ENCODE measurements around the gene SORBS1.

SORBS1 gene

DNA sequence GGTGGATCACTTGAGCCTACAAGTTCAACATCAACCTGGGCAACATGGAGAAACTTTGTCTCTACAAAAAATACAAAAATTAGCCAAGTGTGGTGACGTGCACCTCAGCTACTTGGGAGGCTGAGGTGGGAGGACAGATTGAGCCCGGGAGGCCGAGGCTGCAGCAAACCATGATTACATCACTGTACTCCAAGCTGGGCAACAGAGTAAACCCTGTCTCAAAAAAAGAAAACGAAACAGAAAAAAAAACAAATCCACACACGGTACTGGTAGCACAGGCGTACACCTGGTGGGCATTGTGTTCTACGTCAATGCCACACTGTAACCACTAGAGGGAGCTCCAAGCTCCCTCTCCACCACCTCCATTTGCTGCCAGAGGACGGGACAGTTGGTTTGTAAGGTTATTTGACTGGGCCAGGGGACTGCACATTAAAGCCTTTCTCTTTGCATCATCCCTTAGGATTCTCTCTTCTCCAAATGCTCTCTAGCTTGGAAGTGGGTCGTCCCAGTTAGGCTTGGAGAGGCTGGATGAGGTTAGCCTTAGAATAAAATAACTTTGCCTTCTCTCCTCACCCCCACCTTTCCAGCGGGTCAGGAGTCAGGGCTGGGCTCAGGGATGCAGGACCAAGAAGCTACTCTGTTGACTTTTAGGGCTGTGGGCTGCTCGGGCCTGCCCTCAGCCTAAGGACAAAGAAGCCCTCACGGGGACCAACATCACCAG lies 130.8 kb downstream of the SORBS1 start:
- peak; percentile 14 to 16 for DNase-seq

DNA sequence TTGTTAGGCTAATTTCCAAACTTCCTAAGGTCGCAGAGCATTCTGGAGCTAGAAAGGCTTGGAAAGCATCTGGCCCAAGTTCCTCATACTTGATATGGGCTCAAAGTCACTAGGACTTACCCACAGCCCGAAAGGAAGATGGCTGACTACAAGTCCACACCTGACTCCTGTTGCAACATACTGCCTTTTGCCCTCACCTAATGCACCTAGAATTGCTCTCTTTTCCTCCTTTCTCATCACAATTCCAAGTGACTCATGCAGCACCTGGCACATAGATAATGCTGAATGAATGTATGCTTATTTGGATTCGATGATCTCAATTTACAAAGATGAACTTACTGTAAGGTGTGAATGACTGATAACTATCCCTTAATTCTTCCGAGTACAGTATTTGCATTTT lies 131.5 kb downstream of the SORBS1 start:
- no peak for DNase-seq

DNA sequence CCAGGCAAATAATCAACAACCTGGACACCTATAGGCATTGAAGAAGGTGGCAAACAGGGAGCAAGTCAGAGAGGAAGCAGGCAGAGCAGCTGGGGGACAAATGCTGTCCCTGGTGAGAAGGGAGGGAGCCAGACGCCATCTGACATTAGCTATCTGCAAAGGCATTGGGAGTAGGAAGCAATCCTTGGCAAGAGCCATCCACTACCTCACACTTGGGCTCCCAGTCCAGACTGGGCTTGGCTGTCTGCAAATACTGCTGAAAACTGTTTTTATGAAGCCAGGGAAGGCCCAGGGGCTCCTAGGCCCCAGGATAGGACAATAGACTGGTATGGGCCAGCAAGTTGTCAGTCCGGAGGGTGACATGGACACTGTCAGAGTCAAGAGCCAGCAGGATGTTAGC lies 132.5 kb downstream of the SORBS1 start:
- DNase-seq: no peak

DNA sequence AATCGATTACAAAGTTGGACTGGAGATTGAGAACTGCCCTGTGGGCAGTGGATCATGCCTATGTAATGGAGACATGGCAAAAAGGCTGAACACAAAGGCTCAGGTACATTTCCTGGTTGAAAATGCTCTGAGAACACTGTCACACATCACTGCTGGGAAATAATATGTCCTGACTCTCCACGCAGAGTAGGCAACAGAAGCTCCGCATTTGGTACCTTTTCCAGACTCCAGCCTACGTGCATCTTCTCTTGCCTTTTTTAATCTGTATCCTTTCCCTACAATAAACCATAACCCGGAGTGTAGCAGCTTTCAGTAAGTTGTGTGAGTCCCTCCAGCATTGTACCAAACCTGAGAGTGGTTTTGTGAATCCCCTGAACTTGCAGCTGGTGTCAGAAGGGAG lies 134.7 kb downstream of the SORBS1 start:
- DNase-seq: no peak

DNA sequence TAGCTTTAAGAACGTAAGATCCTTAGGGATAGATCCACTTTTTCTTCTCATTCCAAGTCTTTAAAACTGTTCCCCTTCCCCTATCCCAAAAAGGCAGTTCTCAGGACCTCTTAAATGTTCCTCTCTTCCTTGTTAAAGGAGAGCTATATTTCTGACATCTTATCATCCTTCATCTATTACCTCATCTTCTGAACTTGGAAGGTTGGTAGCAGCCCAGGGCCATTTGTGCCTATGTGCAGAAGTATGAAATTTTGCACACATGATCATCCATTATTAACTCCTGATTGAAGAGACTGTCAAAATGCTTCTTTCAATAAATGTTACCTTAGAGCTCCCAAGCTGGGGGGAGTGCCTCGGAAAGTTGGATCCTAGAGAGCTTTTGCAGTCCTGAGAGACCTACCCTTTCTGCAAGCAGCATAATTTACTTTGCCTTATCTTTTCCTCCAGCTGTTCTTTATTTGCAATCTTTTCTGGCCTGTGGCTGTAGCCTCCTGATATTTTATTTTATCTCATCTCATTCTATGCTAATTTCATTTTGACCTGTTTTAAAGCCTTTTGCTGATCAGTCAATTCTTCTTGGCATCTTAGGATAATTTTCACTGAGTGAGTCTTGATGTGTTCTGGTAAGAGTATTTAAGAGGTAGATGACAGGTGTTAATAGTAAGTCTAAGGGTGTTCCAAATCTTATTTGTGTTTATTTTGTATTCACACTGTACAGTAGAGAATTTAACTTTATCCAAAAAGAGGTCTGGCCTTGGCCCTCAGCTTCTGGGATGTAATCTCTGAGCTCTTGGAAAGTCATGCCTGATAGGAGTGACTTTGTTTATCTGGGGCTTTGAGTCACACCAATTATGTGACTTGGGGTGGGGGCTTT lies 135.3 kb downstream of the SORBS1 start:
- no peak for DNase-seq

DNA sequence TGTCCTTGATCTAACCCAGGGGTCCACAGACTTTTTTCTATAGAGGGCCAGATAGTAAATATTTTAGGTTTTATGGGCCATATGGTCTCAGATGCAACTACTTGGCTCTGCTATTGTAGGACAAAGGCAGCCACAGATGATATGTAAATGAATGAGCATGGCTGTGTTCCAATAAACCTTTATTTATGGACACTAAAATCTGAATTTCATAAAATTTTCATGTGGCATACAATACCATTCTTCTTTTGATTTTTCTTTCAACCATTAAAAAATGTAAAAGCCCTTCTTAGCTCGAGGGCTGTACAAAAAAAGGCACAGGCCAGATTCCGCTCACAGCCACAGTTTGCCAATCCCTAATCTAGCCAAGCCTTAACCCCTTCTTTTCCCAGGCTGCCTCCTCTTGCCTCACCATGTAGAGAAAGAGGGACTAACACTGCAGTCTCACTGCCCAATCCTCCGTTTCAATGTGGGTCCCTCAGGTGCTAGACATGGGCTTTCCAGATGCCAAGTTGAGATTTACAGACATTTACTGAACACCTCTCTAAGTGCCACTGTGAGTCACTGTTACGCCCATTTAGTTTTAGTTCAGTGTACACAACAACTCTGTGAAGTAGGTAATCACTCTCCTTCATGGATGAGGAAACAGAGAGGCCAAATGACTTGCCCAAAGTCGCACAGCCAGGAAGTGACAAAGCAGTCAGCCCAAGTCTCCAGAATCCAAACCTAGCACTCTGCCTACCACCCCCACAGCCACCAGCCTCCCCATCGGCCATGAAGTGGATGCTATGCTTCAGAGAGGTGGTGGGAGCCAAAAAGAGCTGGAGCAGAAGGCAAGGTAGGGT lies 137.8 kb downstream of the SORBS1 start:
- no peak for DNase-seq

DNA sequence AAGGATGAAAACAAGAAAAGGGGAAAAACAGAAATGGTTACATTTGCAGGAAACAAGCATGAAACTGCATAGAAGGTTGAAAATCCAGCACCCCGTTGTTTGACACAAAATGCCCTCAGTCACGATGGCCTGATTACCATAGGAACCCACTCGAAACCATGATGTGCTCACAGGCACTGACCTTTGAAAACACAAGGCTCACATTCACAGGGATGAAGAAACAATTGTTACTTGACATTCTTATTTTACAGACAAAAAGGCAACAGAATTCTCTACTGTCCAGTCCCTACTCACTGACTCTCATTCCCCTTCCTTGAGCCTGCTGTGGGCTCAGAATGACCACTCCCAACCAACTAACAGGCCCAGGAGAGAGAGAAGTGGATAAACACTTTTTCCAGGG lies 138.9 kb downstream of the SORBS1 start:
- DNase-seq: no peak

DNA sequence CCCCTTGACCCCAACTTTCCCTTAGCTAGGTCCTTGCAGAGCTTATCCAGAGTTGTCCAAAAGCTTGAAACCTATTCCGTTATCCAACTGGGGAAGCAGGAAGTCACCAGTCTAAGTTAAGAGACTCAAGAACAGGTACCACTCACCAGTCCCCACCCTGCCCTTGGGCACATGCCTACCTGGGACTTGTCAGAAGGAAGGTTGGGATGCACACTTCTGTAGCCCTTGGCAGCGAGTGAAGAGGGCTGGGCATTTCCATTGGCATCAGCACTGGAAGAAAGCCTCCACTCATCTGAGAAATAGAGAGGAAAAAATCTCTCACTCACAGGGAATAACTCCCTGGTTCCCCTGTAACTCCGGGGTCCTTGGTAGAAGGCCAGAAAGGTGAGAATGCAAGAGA lies 139.4 kb downstream of the SORBS1 start:
- DNase-seq: no peak

DNA sequence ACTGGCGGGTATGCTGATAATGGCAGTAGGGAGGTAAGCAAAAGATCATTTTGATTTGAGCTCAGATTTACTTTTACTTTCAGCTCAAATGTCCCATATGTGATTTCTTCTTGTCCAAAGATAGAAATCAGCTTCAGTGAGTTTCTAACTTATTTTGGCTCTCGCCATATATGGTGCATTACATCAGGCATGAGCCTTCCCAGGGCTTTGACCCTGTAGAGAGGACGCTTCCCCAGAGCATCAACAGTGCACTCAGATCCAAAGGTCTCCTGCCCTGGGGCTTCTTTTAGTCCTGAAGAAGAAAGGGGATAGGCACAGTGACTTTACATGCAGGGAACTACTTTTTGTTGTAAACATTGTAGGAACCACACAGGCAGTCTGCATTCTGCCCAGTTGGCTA lies 141.8 kb downstream of the SORBS1 start:
- DNase-seq: no peak

DNA sequence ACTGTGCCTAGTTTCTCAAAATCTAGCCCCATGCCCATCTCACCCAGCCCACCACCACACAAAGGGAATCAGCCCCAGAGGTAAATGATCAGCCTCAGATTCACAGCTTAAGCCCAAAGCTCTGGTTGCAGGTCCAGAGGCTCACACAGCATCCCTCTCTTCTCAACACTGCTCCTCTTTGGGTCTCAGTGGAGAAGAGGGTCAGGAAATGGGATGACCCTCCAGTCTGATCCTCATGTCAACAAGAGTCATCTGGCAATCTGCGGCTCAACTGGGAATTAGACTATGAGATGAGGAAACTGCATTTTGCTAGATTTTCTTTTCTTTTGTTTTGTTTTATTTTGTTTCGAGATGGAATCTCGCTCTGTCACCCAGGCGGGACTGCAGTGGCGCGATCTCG lies 144.2 kb downstream of the SORBS1 start:
- DNase-seq: no peak

DNA sequence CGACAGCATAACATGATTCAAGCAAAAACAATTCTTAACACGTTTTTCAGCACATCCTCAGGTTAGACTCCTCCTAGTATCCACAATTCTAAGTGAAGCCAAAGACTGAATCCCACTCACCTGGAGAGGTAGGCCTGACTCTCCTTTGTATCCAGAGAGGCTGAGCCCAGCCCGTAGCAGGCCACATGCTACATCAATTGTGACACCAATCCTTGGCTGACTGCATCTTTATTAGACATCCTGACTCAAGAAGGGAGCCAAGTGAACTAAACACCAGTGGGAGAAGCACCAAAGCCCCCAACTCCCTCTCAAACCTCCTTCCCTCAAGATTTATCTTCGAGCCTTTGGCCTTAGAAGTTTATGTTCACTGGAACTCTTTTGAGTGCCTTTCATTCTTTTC lies 144.9 kb downstream of the SORBS1 start:
- DNase-seq: no peak

DNA sequence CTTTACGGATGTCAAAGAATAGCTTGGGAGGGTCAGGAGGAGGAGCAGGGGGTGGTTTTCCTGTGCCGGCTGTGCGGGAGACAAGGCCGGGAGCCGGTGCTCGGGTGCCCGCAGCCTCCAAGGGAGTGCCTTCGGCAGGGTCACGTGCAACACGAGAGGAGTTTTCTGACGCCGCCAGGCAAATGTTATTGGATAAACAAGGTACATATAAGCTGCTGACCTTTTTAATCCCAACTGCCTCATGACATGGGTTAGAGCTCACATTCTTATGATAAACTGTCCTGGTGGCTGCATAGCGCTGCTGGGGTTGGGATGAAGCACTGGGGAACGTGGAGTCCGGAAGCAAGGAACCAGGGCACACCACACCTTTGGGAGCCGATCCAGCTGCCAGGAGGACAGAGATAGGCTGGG lies 145.5 kb downstream of the SORBS1 start:
- no peak for DNase-seq

DNA sequence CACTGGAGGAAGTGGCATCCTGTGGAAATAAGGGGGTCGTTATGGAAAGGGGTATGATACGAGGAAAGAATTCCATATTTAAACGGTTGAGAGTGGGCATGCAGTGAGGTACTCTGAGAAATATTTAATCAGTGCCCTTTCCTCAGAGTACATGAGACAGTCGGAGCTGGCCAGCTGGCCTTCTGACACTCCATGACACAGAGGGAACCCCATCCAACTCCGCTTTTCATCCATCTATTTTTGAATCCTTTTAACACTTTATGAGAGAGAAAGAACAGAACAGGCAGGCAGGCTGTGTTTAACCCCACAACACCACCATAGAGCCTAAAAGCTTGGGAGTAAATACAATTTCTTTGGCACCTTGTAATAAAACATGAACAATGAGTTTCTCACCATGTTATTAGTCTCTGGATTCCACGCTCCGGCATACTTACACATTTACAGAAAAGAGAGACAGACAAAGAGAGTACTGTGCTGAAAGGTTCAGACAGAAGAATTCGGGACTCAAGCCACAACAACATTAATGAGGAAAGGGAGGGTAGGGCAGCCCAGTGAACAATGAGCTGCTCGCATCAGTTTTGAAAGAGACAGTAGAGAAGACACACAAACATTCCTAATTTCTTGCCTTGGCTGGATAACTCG lies 146.2 kb downstream of the SORBS1 start:
- no peak for DNase-seq

DNA sequence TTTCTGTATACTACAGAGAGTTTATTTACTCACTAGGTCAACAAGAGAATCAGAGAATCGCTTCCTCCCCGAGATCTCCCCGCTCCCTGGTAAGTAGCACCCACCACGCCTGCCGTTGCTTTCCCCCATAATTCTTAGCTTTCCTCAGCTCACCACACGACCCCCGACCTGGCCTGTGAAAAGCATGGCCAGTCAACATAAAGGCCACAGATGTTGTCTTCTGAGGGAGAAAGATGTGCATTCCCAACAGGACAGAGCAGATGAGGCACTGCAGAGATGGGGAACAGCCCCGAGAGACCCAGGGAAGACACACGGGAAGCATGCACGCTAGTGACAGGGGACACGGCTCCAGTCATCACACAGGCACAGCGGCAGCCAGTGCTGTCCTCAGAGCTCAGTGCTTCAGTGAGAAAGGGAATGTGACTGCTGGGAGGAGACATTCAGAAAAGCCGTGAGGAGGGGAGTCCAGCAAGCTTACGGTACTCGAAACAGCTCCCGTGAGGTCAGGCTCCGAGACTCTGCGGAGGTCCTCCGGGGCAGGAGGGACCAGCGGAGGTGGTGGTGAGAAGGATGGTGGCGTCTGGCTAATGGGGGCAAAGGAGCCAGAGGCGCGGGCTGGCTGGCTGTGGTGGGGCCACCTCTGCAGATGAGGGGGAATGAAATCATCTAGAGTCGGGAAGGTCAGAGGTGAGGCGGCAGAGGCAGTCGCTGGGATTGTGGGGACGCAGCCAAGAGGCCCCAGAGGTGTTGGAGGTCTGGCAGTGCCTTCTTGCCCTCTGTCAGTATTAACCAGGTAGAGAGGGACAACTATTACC lies 146.9 kb downstream of the SORBS1 start:
- DNase-seq: no peak

DNA sequence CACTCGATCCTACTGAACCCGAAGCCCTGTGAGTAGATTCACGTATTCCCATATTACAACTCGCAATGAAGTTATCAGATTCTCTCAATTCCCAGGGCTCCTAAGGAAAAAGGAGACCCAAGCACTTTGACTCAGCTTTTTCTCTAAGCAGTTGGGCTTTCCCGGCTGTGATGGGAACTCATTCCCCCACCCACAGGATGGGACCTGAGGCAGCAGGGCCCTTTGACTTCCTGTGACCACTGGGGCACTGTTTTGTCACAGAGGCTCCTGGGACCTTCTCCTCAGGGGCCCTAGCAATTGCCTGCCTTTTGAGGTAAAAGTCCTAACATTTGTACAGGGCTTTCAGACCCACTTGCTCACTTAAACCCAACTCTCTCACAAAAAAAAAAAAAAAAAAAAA lies 147.6 kb downstream of the SORBS1 start:
- no peak for DNase-seq

DNA sequence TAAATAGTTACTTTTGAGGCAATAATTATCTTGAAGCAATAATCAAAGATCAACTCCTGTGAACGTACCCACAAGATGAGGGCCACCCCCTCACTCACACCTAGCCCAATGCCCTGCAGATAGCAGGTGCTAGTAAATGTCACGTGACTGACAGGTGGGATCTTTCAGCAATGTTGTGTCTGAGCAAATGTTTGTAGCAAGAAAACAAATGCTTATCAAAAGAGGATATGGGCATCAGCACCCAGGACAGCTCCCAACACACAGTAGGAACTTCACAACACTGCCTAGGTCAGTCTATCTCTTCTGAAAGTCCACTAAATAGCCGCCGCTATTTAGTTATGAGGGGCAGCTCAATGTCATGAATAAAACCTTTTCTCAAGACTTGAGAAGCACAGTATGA lies 149.5 kb downstream of the SORBS1 start:
- DNase-seq: no peak

DNA sequence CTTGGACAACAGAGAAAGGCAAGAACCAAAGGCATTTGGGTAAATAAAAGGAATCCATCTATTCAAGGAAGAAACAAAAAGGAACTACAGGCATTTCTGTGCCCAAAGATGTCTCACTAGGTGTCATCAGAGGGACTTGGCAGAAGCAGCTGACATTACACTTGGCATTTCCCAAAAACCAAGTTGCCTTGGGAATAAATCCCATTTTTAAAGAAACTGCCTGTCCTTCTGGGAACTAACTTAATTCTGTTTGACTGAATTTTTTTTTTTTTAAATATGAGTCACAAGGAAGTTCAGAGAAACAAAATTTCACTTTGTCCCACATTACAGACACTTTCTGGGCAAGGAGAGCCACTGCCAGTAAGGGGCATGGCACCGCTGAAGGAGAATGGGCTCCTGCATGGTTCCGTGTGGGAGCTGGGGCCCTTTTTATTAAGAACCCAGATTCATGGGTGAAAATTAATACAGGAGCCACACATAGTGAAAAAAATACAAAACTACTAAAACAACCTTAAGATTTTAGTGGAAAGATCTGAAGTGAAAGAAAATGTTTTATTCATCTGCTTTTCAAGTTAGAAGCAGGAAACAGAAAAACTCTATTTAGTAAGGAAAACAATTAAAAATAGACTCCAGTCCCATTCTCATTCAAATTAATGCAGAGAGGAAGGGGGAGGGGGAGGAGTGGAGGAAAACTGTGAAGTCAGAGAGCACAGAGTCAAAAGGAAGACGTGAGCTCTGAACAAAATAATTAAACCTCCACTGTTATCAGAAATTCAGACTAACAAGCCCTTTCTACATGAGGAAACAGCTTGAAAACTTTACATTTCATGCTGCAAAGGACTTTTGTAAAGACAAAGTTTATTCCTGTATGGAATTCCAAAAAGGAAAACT lies 151.9 kb downstream of the SORBS1 start:
- DNase-seq: no peak

DNA sequence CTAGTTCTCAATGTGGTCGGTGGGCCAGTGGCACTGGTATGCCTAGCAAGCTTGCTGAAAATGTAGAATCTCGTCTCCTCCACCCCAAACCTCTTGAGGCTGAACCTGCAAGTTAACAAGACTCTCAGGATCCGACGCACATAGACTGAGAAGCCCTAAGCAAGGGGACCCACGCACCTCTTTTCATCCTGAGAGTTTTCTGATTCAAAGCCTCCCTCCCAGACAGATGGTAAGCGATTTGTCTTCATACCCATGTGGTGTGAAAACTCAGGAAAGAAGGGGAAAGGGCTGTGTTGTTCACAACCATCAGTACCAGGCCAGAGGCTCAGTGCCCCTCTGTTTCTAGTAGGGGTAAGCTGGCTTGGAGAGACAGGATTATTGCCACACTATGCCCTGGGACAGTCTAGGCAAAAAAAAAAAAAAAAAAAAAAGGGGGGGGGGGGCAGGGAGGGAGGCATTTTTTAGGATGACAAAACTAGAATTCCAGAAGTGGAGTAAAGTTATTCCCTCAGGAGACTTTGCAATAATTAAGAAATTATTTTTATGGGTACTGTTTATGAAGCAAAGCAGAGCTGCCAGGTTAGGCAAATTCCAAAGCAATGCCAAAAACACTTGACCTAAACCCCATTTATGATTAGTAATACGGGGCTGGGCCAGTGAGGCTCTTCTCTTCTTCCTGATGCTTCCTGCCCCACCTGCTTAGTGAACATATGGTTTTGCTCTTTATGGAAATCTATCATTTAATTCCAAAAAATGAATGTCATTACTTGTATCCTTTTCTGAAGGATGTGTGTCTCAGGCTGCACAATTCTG lies 152.8 kb downstream of the SORBS1 start:
- no peak for DNase-seq

DNA sequence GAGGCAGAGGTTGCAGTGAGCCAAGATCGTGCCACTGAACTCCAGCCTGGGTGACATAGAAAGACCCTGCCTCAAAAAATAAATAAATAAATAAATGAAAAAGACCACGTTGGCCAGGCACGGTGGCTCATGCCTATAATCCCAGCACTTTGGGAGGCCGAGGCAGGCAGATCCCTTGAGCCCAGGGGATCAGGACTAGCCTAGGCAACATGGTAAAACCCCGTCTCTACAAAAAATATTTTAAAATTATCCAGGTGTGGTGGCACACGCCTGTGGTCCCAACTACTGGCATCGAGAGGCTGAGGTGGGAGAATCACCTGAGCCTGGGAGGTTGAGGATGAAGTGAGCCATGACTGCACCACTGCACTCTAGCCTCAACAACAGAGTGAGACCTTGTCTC lies 153.6 kb downstream of the SORBS1 start:
- no peak for DNase-seq

DNA sequence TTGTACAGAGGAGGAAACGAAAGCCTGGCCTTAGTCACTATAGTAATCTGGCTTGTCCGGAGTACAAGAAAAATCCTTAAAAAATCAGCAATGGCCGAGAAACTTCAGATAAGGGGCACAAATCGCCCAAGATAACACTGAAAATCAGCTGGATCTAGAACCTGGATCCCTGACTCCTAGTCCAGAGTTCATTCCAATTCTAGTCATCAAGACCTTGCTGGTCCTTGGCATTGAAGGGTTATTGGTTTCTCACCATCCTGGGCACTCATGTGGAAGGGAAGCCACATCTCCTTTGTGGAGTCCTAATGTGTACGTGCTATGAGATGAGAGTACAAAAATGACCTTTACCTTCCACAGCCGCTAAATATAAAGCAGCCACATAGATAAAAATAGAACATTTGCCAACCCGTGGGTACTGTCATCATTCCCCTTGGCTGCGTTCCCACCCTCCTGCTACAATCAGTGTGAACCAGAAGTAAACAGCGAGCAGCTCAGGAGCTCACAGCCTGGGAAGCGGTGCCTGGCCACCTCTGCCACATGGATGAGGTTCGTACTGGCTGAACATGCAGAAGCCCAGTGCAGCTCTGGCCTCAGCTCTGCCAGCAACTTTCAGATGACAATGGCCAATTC lies 154.4 kb downstream of the SORBS1 start:
- DNase-seq: no peak
